ENCODE measurements around the gene TRPM4. TPM values are rescaled to one million over a fixed set of nuclear protein-coding genes. Genes with fewer than 3 reads are reported as not detected.

Gene TRPM4
- polyA plus RNA-seq, 1 donor: 17.5 TPM

Other genes with a start within 250 kb of the TRPM4 start
- gene DHDH, start 224.1 kb upstream of the TRPM4 start, polyA plus RNA-seq: 5.2 TPM
- 129 TPM for gene BAX, start 202.9 kb upstream of the TRPM4 start, polyA plus RNA-seq
- gene FTL, start 192.5 kb upstream of the TRPM4 start, polyA plus RNA-seq: 6,937 TPM
- 39.1 TPM for gene GYS1, start 164.5 kb upstream of the TRPM4 start, polyA plus RNA-seq
- 65.0 TPM for gene RUVBL2, start 163.9 kb upstream of the TRPM4 start, polyA plus RNA-seq
- gene LHB, start 140.7 kb upstream of the TRPM4 start, polyA plus RNA-seq: not detected
- not detected for gene CGB3, start 133.5 kb upstream of the TRPM4 start, polyA plus RNA-seq
- not detected for gene CGB2, start 125.9 kb upstream of the TRPM4 start, polyA plus RNA-seq
- gene CGB1, start 120.9 kb upstream of the TRPM4 start, polyA plus RNA-seq: not detected
- gene CGB5, start 113.9 kb upstream of the TRPM4 start, polyA plus RNA-seq: not detected
- gene CGB8, start 108.7 kb upstream of the TRPM4 start, polyA plus RNA-seq: not detected
- 0.06 TPM for gene CGB7, start 100.0 kb upstream of the TRPM4 start, polyA plus RNA-seq
- 0.16 TPM for gene NTF4, start 93.0 kb upstream of the TRPM4 start, polyA plus RNA-seq
- 0.01 TPM for gene KCNA7, start 85.1 kb upstream of the TRPM4 start, polyA plus RNA-seq
- gene SNRNP70, start 72.3 kb upstream of the TRPM4 start, polyA plus RNA-seq: 295 TPM
- gene LIN7B, start 43.4 kb upstream of the TRPM4 start, polyA plus RNA-seq: 7.8 TPM
- 1.4 TPM for gene C19orf73, start 38.6 kb upstream of the TRPM4 start, polyA plus RNA-seq
- gene PPFIA3, start 38.2 kb upstream of the TRPM4 start, polyA plus RNA-seq: 5.9 TPM
- gene HRC, start 2.4 kb upstream of the TRPM4 start, polyA plus RNA-seq: 1.8 TPM
- gene SLC6A16, start 167.4 kb downstream of the TRPM4 start, polyA plus RNA-seq: 0.61 TPM
- gene CD37, start 177.6 kb downstream of the TRPM4 start, polyA plus RNA-seq: 5.9 TPM
- gene TEAD2, start 204.6 kb downstream of the TRPM4 start, polyA plus RNA-seq: 17.2 TPM
- gene DKKL1, start 206.1 kb downstream of the TRPM4 start, polyA plus RNA-seq: 0.91 TPM
- not detected for gene KASH5, start 230.5 kb downstream of the TRPM4 start, polyA plus RNA-seq

All from large intestine (tissue), 1 donor.